Smooth muscle cell (in vitro differentiated cells): ENCODE measurements around the gene NMT1. TPM values are rescaled to one million over a fixed set of nuclear protein-coding genes. Genes with fewer than 3 reads are reported as not detected.

Experiments
- DNase-seq: peaks from one replicate; lab custom pipeline; 2025; ENCODE audit not compliant: unreplicated experiment; lab: John Stamatoyannopoulos, UW
- H2AFZ ChIP-seq: fragments of 200-600 bp; sonication (generic); 2 replicates; pipeline ENCODE4 v1.6.0; 2016; ENCODE audit warnings: antibody characterized with exemption, low read depth, mild to moderate bottlenecking
- H3F3A ChIP-seq: fragments of 200-600 bp; sonication (generic); 2 replicates; pipeline ENCODE4 v1.6.0; 2017; ENCODE audit warnings: antibody characterized with exemption, low read depth
- H3K27ac ChIP-seq: fragments of 200-600 bp; sonication (generic); 2 replicates; pipeline ENCODE4 v1.5.1; 2016; ENCODE audit warnings: low read depth, mild to moderate bottlenecking
- H3K27me3 ChIP-seq: fragments of 200-600 bp; sonication (generic); 2 replicates; pipeline ENCODE4 v1.6.1; 2016; ENCODE audit warnings: low read depth, mild to moderate bottlenecking
- H3K36me3 ChIP-seq: fragments of 200-600 bp; sonication (generic); 2 replicates; pipeline ENCODE4 v1.5.1; 2016; ENCODE audit warnings: low read depth
- H3K4me1 ChIP-seq: fragments of 200-600 bp; sonication (generic); 2 replicates; pipeline ENCODE4 v1.5.1; 2016; ENCODE audit warnings: low read depth
- H3K4me2 ChIP-seq: fragments of 200-600 bp; sonication (generic); 2 replicates; pipeline ENCODE4 v1.6.0; 2016; ENCODE audit warnings: mild to moderate bottlenecking
- H3K4me3 ChIP-seq: fragments of 200-600 bp; sonication (generic); 2 replicates; pipeline ENCODE4 v1.5.1; 2016; ENCODE audit warnings: mild to moderate bottlenecking
- H3K79me2 ChIP-seq: fragments of 200-600 bp; sonication (generic); 2 replicates; pipeline ENCODE4 v1.6.0; 2016; ENCODE audit warnings: low read depth, mild to moderate bottlenecking
- H3K9ac ChIP-seq: fragments of 200-600 bp; sonication (generic); 2 replicates; pipeline ENCODE4 v1.6.0; 2016; ENCODE audit warnings: low read depth
- H3K9me3 ChIP-seq: fragments of 200-600 bp; sonication (generic); replicated peaks from 2 replicates; pipeline ENCODE4 v1.5.1; 2016; ENCODE audit warnings: low read depth
- H4K20me1 ChIP-seq: fragments of 200-600 bp; sonication (generic); 2 replicates; pipeline ENCODE4 v1.6.0; 2016; ENCODE audit warnings: low read depth
- CTCF ChIP-seq: fragments of 200-600 bp; sonication (generic); IDR thresholded peaks from 2 replicates; pipeline ENCODE4 v1.5.1; 2017; ENCODE audit warnings: borderline replicate concordance, mild to moderate bottlenecking, antibody characterized with exemption; ENCODE audit not compliant: insufficient read depth, poor library complexity, severe bottlenecking
- whole genome bisulfite sequencing: methylation state at CpG from one replicate; pipeline ENCODE4 v1.1.7; 2016; ENCODE audit warnings: low lambda C conversion rate; 5-methylcytosine and 5-hydroxymethylcytosine counted together
- polyA plus RNA-seq: library from polyadenylated mRNA; unstranded; fragments of >200 nt; fragmentation: Nextera tagmentation; extraction: Ambion mirVana; gene quantifications from 2 replicates; pipeline ENCODE4 v1.2.1, GENCODE V29; 2016
- total RNA-seq: library from RNA; depleted of rRNA; stranded (reverse); fragments of >200 nt; gene quantifications from 2 replicates; pipeline ENCODE4 v1.2.3, GENCODE V29; 2014

Gene NMT1
- total and polyA plus RNA-seq, 2 experiments from 2014 or later: 87.6 to 105 TPM

- no peaks in the 10 kb centered on the region for H3K36me3 ChIP-seq
- peaks cover 7% of the 10 kb centered on the region for H3K4me1 ChIP-seq
- peak overlapping the region; percentile 45 for H3K27ac ChIP-seq
- H3K27me3 ChIP-seq: no peaks in the 10 kb centered on the region
- H2AFZ ChIP-seq: no peak overlapping the region
- H3K9ac ChIP-seq: no peak overlapping the region
- H4K20me1 ChIP-seq: no peaks in the 10 kb centered on the region
- H3K9me3 ChIP-seq: no peaks in the 10 kb centered on the region
- DNase-seq: no peak
- H3K4me2 ChIP-seq: peak overlapping the region; percentile 80
- no peak for TF ChIP-seq CTCF
- WGBS: 81% methylated on average over 13 of the region's 13 CpGs
- peak overlapping the region; percentile 41 for H3K4me3 ChIP-seq
- no peaks in the 10 kb centered on the region for H3K79me2 ChIP-seq
- H3F3A ChIP-seq: peaks cover 10% of the 10 kb centered on the region
Measured at GRCh38 chr17:45143094-45143670, 82.1 kb downstream of the NMT1 start.

GRCh38 chr17:45143767-45144198, 82.7 kb downstream of the NMT1 start:
- no peaks in the 10 kb centered on the region for H3K27me3 ChIP-seq
- DNase-seq: peak; percentile 57
- peak overlapping the region; percentile 30 for H3K9ac ChIP-seq
- H3K79me2 ChIP-seq: no peaks in the 10 kb centered on the region
- H3K9me3 ChIP-seq: no peaks in the 10 kb centered on the region
- 7% methylated on average over 15 of the region's 21 CpGs for WGBS
- peaks cover 2% of the 10 kb centered on the region for H4K20me1 ChIP-seq
- H3K4me3 ChIP-seq: peak overlapping the region; percentile 41
- peak overlapping the region; percentile 45 for H3K27ac ChIP-seq
- peaks cover 7% of the 10 kb centered on the region for H3K4me1 ChIP-seq
- H2AFZ ChIP-seq: peak overlapping the region; percentile 47
- no peak for TF ChIP-seq CTCF
- no peaks in the 10 kb centered on the region for H3K36me3 ChIP-seq
- H3K4me2 ChIP-seq: peak overlapping the region; percentile 80
- H3F3A ChIP-seq: peaks cover 10% of the 10 kb centered on the region

GRCh38 chr17:45144199-45145034, 83.3 kb downstream of the NMT1 start:
- Histone ChIP-seq H4K20me1 (peaks cover 8% of the 10 kb centered on the region), H3K27ac (peak overlapping the region; percentile 45), H3K4me2 (peak overlapping the region; percentile 80), H3K27me3 (no peaks in the 10 kb centered on the region), H3K4me1 (peaks cover 7% of the 10 kb centered on the region), H3K9ac (peak overlapping the region; percentile 30), H3K4me3 (peak overlapping the region; percentile 41), H2AFZ (peak overlapping the region; percentile 47), H3K9me3 (no peaks in the 10 kb centered on the region), H3K36me3 (no peaks in the 10 kb centered on the region), H3F3A (peaks cover 10% of the 10 kb centered on the region), H3K79me2 (no peaks in the 10 kb centered on the region)
- no peak for DNase-seq
- 38% methylated on average over 54 of the region's 71 CpGs for WGBS
- TF ChIP-seq CTCF: no peak
